Measurements from ENCODE around the gene TLR8. TPM values are rescaled to one million over a fixed set of nuclear protein-coding genes. Genes with fewer than 3 reads are reported as not detected.
A peak's percentile ranks its signal among the peaks of the same experiment; 100 is the strongest.

The TLR8 gene
- total RNA-seq, 8 experiments from 2014 or later, result 0.04 to 0.56 (median 0.09) TPM; not detected in 3

DNA sequence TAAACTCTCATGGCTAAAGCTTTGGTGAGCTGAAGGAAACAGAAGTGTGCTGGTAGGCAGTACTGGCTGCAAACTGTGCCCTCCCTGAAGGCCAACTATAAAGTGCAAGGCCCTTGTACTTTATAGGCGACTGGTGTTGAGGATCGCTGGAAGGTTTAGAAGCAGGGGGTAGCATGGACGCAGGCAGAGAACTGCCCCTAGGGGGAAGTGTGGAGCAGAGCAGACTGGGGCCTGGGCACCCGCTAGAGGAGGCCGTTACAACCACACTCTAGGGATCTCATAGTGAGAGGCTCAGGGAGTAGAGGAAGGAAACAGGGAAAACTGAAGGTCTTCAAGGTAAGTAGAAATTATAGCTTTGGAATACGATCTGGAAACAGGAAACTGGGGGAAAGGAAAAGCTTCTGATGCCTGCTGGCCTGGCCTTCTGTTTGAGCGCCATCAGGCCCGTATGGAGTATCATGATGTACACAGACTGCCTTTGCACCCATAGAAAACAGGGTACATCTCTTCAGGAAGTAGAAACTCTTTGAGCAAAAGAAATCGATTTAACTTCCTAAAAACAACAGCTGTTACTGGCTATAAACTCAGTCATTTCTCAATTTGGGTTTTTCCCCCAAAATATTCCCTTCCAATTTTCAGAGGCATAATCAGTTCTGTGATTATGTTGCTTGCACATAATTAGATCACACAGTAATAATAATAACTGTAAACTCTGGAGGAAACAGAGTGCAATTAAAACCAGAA lies 44.6 kb downstream of the TLR8 start:
- in situ Hi-C loops (cut with MboI; ENCODE audit: low pct_unique_long_range_greater_than_20kb in 2 of 9, low sequenced_read_pairs in 9 of 9, unreplicated experiment in 9 of 9), result loop anchor here in 5 of 9 experiments (25.0 kb wide), 1 partner anchor 536 kb away; no protein-coding TSS in a partner anchor
- Histone ChIP-seq H3K4me3 (no peak overlapping the region), H3K4me1 (replicated peaks in 1 of 2) (peaks cover 20 to 21% of the 10 kb centered on the region in 2 donors), H3K27ac (no peak overlapping the region)
- ATAC-seq (replicated peaks in 6 of 8), result peak in 3 of 8 experiments; percentile 14 to 46 (median 45)
- 21 to 100% (median 77%) methylated on average over 1 to 8 of the region's 9 CpGs; no CpG with 5 or more reads in 3 of the 10 experiments for WGBS, 10 experiments

GRCh38 chrX:12951595-12951975 lies 45.2 kb downstream of the TLR8 start:
- ATAC-seq (replicated peaks in 6 of 8), result no peak
- 76 to 100% (median 80%) methylated on average over 1 to 3 of the region's 5 CpGs; no CpG with 5 or more reads in 5 of the 10 experiments for WGBS, 10 experiments
- Histone ChIP-seq H3K4me3 (no peak overlapping the region), H3K4me1 (replicated peaks in 1 of 2) (peaks cover 25 to 27% of the 10 kb centered on the region in 2 donors), H3K27ac (no peak overlapping the region)
- in situ Hi-C loops (cut with MboI; ENCODE audit: low pct_unique_long_range_greater_than_20kb in 2 of 9, low sequenced_read_pairs in 9 of 9, unreplicated experiment in 9 of 9), result loop anchor here in 5 of 9 experiments (25.0 kb wide), 1 partner anchor 536 kb away; no protein-coding TSS in a partner anchor

- in situ Hi-C loops (cut with MboI; ENCODE audit: low pct_unique_long_range_greater_than_20kb in 2 of 9, low sequenced_read_pairs in 9 of 9, unreplicated experiment in 9 of 9), result loop anchor here in 5 of 9 experiments (25.0 kb wide), 1 partner anchor 534 kb away; no protein-coding TSS in a partner anchor
- ATAC-seq (replicated peaks in 6 of 8), result no peak
- WGBS, 10 experiments, result 83 to 91% (median 86%) methylated on average over 1 to 6 of the region's 8 CpGs; no CpG with 5 or more reads in 7 of the 10 experiments
- H3K4me1 ChIP-seq (replicated peaks in 1 of 2), result peaks cover 23 to 24% of the 10 kb centered on the region in 2 donors
- no peak overlapping the region for H3K27ac ChIP-seq
- H3K4me3 ChIP-seq, result no peak overlapping the region
Observed at GRCh38 chrX:12953420-12953819, 47.0 kb downstream of the TLR8 start.

GRCh38 chrX:12954376-12954775 lies 48.0 kb downstream of the TLR8 start:
- no peak for ATAC-seq (replicated peaks in 6 of 8)
- WGBS, 10 experiments, result 63 to 100% (median 83%) methylated on average over 1 to 7 of the region's 9 CpGs; no CpG with 5 or more reads in 4 of the 10 experiments
- Histone ChIP-seq H3K27ac (no peak overlapping the region), H3K4me3 (no peak overlapping the region), H3K4me1 (replicated peaks in 1 of 2) (peaks cover 23 to 24% of the 10 kb centered on the region in 2 donors)
- in situ Hi-C loops (cut with MboI; ENCODE audit: low pct_unique_long_range_greater_than_20kb in 2 of 9, low sequenced_read_pairs in 9 of 9, unreplicated experiment in 9 of 9), result loop anchor here in 5 of 9 experiments (25.0 kb wide), 1 partner anchor 533 kb away; no protein-coding TSS in a partner anchor

GRCh38 chrX:12954981-12955380 lies 48.6 kb downstream of the TLR8 start:
- H3K4me1 ChIP-seq (replicated peaks in 1 of 2), result peaks cover 17 to 18% of the 10 kb centered on the region in 2 donors
- in situ Hi-C loops (cut with MboI; ENCODE audit: low pct_unique_long_range_greater_than_20kb in 2 of 9, low sequenced_read_pairs in 9 of 9, unreplicated experiment in 9 of 9), result loop anchor here in 5 of 9 experiments (25.0 kb wide), 1 partner anchor 532 kb away; no protein-coding TSS in a partner anchor
- H3K27ac ChIP-seq, result no peak overlapping the region
- 0 to 80% (median 60%) methylated on average over 1 of the region's 4 CpGs; no CpG with 5 or more reads in 7 of the 10 experiments for WGBS, 10 experiments
- ATAC-seq (replicated peaks in 6 of 8), result no peak
- H3K4me3 ChIP-seq, result no peak overlapping the region

GRCh38 chrX:12955882-12956703 lies 49.7 kb downstream of the TLR8 start:
- Histone ChIP-seq H3K4me3 (no peak overlapping the region), H3K4me1 (replicated peaks in 1 of 2) (peaks cover 13% of the 10 kb centered on the region in 2 donors), H3K27ac (peak overlapping the region; percentile 74 to 80)
- peak in 7 of 8 experiments; percentile 63 to 90 (median 74) for ATAC-seq (replicated peaks in 6 of 8)
- in situ Hi-C loops (cut with MboI; ENCODE audit: low pct_unique_long_range_greater_than_20kb in 2 of 9, low sequenced_read_pairs in 9 of 9, unreplicated experiment in 9 of 9), result loop anchor here in 5 of 9 experiments (25.0 kb wide), 1 partner anchor 531 kb away; no protein-coding TSS in a partner anchor
- WGBS, 10 experiments, result 43 to 100% (median 77%) methylated on average over 1 to 9 of the region's 20 CpGs; no CpG with 5 or more reads in 7 of the 10 experiments

GRCh38 chrX:12956704-12957534 lies 50.5 kb downstream of the TLR8 start:
- in situ Hi-C loops (cut with MboI; ENCODE audit: low pct_unique_long_range_greater_than_20kb in 2 of 9, low sequenced_read_pairs in 9 of 9, unreplicated experiment in 9 of 9), result loop anchor here in 5 of 9 experiments (25.0 kb wide), 1 partner anchor 530 kb away; no protein-coding TSS in a partner anchor
- H3K4me3 ChIP-seq, result no peak overlapping the region
- WGBS, 10 experiments, result 59 to 100% (median 80%) methylated on average over 1 to 6 of the region's 8 CpGs; no CpG with 5 or more reads in 3 of the 10 experiments
- ATAC-seq (replicated peaks in 6 of 8), result peak in 6 of 8 experiments; percentile 8 to 53 (median 20)
- H3K4me1 ChIP-seq (replicated peaks in 1 of 2), result peaks cover 13% of the 10 kb centered on the region in 2 donors
- peak overlapping the region; percentile 74 to 80 for H3K27ac ChIP-seq

- no peak overlapping the region for H3K4me3 ChIP-seq
- in situ Hi-C loops (cut with MboI; ENCODE audit: low pct_unique_long_range_greater_than_20kb in 2 of 9, low sequenced_read_pairs in 9 of 9, unreplicated experiment in 9 of 9), result loop anchor here in 5 of 9 experiments (25.0 kb wide), 1 partner anchor 529 kb away; no protein-coding TSS in a partner anchor
Observed at GRCh38 chrX:12958059-12958458, 51.6 kb downstream of the TLR8 start.

DNA sequence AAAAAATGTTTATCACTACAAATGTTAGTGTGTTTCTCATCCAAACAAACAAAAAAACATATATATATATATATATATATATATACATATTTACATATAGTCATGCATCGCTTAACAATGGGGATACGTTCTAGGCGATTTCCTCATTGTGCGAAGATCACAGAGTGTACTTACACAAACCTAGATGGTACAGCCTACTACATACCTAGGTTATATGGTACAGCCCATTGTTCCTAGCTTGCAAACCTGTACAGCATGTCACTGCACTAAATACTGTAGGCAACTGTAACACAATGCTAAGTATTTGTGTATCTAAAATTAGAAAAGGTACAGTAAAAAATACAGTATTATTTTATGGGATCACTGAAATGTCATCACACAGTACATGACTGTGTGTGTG lies 52.0 kb downstream of the TLR8 start:
- Histone ChIP-seq H3K4me1 (replicated peaks in 1 of 2) (peaks cover 13% of the 10 kb centered on the region in 2 donors), H3K27ac (no peak overlapping the region), H3K4me3 (no peak overlapping the region)
- WGBS, 10 experiments, result 89% methylated on average over 3 of the region's 4 CpGs; no CpG with 5 or more reads in 9 of the 10 experiments
- no peak for ATAC-seq (replicated peaks in 6 of 8)
- in situ Hi-C loops (cut with MboI; ENCODE audit: low pct_unique_long_range_greater_than_20kb in 2 of 9, low sequenced_read_pairs in 9 of 9, unreplicated experiment in 9 of 9), result loop anchor here in 5 of 9 experiments (25.0 kb wide), 1 partner anchor 529 kb away; no protein-coding TSS in a partner anchor

More at GRCh38 chrX:12958059-12958458, 51.6 kb downstream of the TLR8 start:
- 0 to 84% (median 78%) methylated on average over 1 to 3 of the region's 5 CpGs; no CpG with 5 or more reads in 6 of the 10 experiments for WGBS, 10 experiments
- peaks cover 13% of the 10 kb centered on the region in 2 donors for H3K4me1 ChIP-seq (replicated peaks in 1 of 2)
- ATAC-seq (replicated peaks in 6 of 8), result no peak
- H3K27ac ChIP-seq, result no peak overlapping the region

DNA sequence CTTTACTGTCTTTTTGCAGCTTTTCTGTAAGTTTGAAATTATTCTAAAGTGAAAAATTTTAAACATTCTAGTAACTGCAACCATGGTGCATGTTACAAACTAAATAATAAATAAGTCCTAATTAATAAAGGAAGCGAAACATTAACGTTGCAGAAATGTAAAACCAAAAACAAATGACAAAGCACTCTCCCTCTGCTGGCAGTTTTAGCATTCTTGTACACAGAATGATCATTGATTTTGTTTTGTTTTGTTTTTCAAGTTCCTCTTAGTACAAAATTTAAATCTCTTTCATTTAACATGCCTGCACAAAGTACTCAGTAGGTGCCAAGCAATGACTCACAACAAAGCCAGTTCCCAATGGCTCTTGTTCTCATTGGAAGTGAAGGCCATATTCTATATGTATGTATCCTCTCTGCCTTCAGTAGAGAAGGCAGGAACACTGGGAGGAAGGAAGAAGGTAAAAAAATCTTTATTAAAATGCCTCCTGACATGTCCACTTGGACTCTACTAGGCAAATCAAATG lies 54.8 kb downstream of the TLR8 start:
- H3K4me1 ChIP-seq (replicated peaks in 1 of 2), result peaks cover 7 to 13% of the 10 kb centered on the region in 2 donors
- 49 to 94% (median 92%) methylated on average over 1 to 2 of the region's 2 CpGs; no CpG with 5 or more reads in 4 of the 10 experiments for WGBS, 10 experiments
- no peak overlapping the region for H3K27ac ChIP-seq
- no peak overlapping the region for H3K4me3 ChIP-seq
- no peak for ATAC-seq (replicated peaks in 6 of 8)
- in situ Hi-C loops (cut with MboI; ENCODE audit: low pct_unique_long_range_greater_than_20kb in 2 of 9, low sequenced_read_pairs in 9 of 9, unreplicated experiment in 9 of 9), result loop anchor here in 5 of 9 experiments (25.0 kb wide), 1 partner anchor 526 kb away; no protein-coding TSS in a partner anchor

GRCh38 chrX:12962041-12962504 lies 55.7 kb downstream of the TLR8 start:
- 54 to 100% methylated on average over 2 to 3 of the region's 4 CpGs; no CpG with 5 or more reads in 8 of the 10 experiments for WGBS, 10 experiments
- no peak overlapping the region for H3K4me3 ChIP-seq

More at GRCh38 chrX:12962041-12962504, 55.7 kb downstream of the TLR8 start:
- in situ Hi-C loops (cut with MboI; ENCODE audit: low pct_unique_long_range_greater_than_20kb in 2 of 9, low sequenced_read_pairs in 9 of 9, unreplicated experiment in 9 of 9), result loop anchor here in 5 of 9 experiments (25.0 kb wide), 1 partner anchor 525 kb away; no protein-coding TSS in a partner anchor
- peaks cover 0 to 6% of the 10 kb centered on the region in 2 donors for H3K4me1 ChIP-seq (replicated peaks in 1 of 2)
- no peak overlapping the region for H3K27ac ChIP-seq
- ATAC-seq (replicated peaks in 6 of 8), result no peak
